SU-DHL-6 (cell line): ENCODE results near the gene PTPRN2.

Source experiments
- H2AFZ ChIP-seq: fragments of 200-600 bp; sonication (generic); 2 replicates; pipeline ENCODE4 v1.6.1; 2014; ENCODE audit warnings: low read depth, mild to moderate bottlenecking, moderate library complexity, mixed read lengths, antibody characterized with exemption, low read length; ENCODE audit not compliant: severe bottlenecking
- H3F3A ChIP-seq: fragments of 200-600 bp; shearing (Covaris generic); 2 replicates; pipeline ENCODE4 v1.6.0; 2016; ENCODE audit warnings: antibody characterized with exemption, mild to moderate bottlenecking; ENCODE audit not compliant: insufficient read depth
- H3K27ac ChIP-seq: fragments of 200-600 bp; sonication (generic); 2 replicates; pipeline ENCODE4 v1.5.1; 2016; ENCODE audit warnings: low read depth, mild to moderate bottlenecking, low read length, moderate library complexity, mixed read lengths
- H3K27me3 ChIP-seq: fragments of 200-600 bp; sonication (generic), shearing (Covaris generic); 2 replicates; pipeline ENCODE4 v1.6.0; 2014; ENCODE audit warnings: mild to moderate bottlenecking, low read length
- H3K36me3 ChIP-seq: fragments of 200-600 bp; sonication (generic); 2 replicates; pipeline ENCODE4 v1.6.1; 2014; ENCODE audit warnings: mild to moderate bottlenecking, low read length, mixed read lengths
- H3K4me2 ChIP-seq: fragments of 300-600, 200-600 bp; shearing (Covaris generic), sonication (generic); 2 replicates; pipeline ENCODE4 v1.6.0; 2014; ENCODE audit warnings: low read length, low read depth, mild to moderate bottlenecking; ENCODE audit not compliant: poor library complexity, severe bottlenecking
- H3K4me3 ChIP-seq: fragments of 200-600 bp; sonication (generic); 2 replicates; pipeline ENCODE4 v1.5.1; 2014; ENCODE audit warnings: antibody characterized with exemption, low read length, mild to moderate bottlenecking, mixed read lengths; ENCODE audit not compliant: insufficient read depth, poor library complexity, severe bottlenecking
- H3K79me2 ChIP-seq: fragments of 200-600 bp; sonication (generic); 2 replicates; pipeline ENCODE4 v1.6.1; 2014; ENCODE audit warnings: mild to moderate bottlenecking, low read length, moderate library complexity; ENCODE audit not compliant: insufficient read depth
- H3K9ac ChIP-seq: fragments of 200-600 bp; sonication (generic); 2 replicates; pipeline ENCODE4 v1.7.0; 2014; ENCODE audit warnings: mild to moderate bottlenecking, low read length
- H3K9me2 ChIP-seq: fragments of 200-600 bp; sonication (generic); replicated peaks from 2 replicates; pipeline ENCODE4 v1.6.1; 2014; ENCODE audit warnings: low read length; ENCODE audit not compliant: insufficient read depth
- H3K9me3 ChIP-seq: fragments of 200-600 bp; sonication (generic); 2 replicates; pipeline ENCODE4 v1.6.1; 2014; ENCODE audit warnings: low read length, mixed read lengths; ENCODE audit not compliant: insufficient read depth
- H4K20me1 ChIP-seq: fragments of 200-600 bp; sonication (generic); 2 replicates; pipeline ENCODE4 v1.6.1; 2014; ENCODE audit warnings: low read depth, mild to moderate bottlenecking, antibody characterized with exemption, low read length, moderate library complexity, mixed read lengths
- EZH2phosphoT487 ChIP-seq: fragments of 200-600 bp; sonication (generic), shearing (Covaris generic); conservative IDR thresholded peaks from 2 replicates; pipeline ENCODE4 v1.6.1; 2018; ENCODE audit warnings: mild to moderate bottlenecking, antibody characterized with exemption, low read length, moderate library complexity, mixed read lengths
- TF ChIP-seq, protein P1 (sequence below): fragments of 200-600 bp; sonication (generic); IDR thresholded peaks from one replicate; pipeline ENCODE4 v1.5.1; 2017; ENCODE audit warnings: antibody characterized with exemption, mild to moderate bottlenecking, low read length, moderate library complexity; ENCODE audit not compliant: insufficient read depth, poor library complexity, severe bottlenecking

PTPRN2 gene

DNA sequence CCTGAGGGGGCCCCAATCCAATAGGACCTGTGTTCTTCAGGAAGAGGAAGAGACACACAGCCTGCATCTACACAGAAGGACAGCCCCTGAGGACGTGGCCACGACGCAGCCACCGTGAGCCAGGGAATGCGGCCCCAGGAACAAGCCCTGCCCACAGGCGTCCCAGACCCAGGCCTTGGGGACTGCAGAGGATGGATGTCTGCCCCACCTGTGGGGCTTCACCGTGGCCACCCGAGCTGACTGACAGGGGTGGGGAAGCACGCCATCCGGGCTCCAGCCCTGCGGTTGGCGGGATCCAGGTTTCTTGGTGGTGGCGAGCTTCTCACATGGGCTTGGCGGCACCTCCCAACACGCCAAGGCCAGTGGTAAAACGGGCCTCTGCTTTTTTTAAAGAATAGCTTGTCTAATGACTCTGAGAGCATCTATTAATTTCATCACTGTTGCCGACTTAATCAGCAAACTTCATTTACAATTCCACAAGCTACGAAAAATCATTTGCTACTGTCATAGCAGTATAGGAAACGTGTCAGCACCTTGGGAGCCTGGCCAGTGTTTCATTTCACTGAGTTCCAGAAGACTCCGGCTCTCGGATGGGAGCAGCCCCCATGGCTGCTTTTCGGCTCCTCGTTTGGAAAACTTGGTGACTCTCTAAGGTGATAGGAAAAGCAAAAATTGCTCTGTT lies 584.0 kb downstream of the PTPRN2 start:
- Histone ChIP-seq H3K4me3 (no peak overlapping the region), H3K9me2 (no peaks in the 10 kb centered on the region), H3K79me2 (no peaks in the 10 kb centered on the region), H3K36me3 (no peaks in the 10 kb centered on the region), H2AFZ (no peak overlapping the region), H3K9me3 (no peaks in the 10 kb centered on the region), H4K20me1 (no peaks in the 10 kb centered on the region), H3K4me2 (no peak overlapping the region), H3F3A (no peaks in the 10 kb centered on the region), H3K27me3 (no peaks in the 10 kb centered on the region), H3K27ac (no peak overlapping the region), H3K9ac (no peak overlapping the region)
- TF ChIP-seq, protein P1, sequence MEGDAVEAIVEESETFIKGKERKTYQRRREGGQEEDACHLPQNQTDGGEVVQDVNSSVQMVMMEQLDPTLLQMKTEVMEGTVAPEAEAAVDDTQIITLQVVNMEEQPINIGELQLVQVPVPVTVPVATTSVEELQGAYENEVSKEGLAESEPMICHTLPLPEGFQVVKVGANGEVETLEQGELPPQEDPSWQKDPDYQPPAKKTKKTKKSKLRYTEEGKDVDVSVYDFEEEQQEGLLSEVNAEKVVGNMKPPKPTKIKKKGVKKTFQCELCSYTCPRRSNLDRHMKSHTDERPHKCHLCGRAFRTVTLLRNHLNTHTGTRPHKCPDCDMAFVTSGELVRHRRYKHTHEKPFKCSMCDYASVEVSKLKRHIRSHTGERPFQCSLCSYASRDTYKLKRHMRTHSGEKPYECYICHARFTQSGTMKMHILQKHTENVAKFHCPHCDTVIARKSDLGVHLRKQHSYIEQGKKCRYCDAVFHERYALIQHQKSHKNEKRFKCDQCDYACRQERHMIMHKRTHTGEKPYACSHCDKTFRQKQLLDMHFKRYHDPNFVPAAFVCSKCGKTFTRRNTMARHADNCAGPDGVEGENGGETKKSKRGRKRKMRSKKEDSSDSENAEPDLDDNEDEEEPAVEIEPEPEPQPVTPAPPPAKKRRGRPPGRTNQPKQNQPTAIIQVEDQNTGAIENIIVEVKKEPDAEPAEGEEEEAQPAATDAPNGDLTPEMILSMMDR = no peak
- TF ChIP-seq EZH2phosphoT487 = no peak

DNA sequence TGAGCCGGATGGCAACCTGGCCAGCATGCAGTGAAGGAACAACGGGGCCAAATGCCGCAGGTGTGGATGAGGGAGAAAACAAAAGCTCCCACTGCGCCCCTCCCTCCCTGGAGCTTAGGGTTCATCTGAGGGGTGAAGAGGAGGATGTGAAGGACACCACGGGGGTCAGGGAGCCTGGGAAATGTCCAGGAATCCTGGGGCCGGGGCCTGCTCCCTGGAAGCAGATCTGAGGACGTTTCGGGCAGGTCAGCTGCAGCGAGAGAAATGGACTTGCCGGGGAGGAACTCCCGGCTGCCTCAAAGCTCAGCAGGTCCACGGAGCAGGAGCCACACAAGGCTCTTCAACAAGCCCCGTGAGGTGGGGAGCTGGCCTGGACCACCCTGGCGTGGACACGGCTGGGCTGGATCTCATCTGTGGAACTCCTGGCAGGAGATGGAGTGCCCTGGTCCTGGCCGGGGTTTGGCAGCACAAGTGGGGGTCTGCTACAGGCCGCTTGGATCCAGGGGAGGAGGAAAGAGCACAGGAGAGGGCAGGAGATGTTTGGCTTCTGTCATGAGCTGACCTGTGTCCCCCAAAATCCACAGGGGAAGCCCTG lies 585.0 kb downstream of the PTPRN2 start:
- Histone ChIP-seq H4K20me1 (no peaks in the 10 kb centered on the region), H3K27ac (no peak overlapping the region), H3K9me3 (no peaks in the 10 kb centered on the region), H3K27me3 (no peaks in the 10 kb centered on the region), H3K4me2 (no peak overlapping the region), H3K36me3 (no peaks in the 10 kb centered on the region), H3K79me2 (no peaks in the 10 kb centered on the region), H3K4me3 (no peak overlapping the region), H2AFZ (no peak overlapping the region), H3K9ac (no peak overlapping the region), H3K9me2 (no peaks in the 10 kb centered on the region), H3F3A (no peaks in the 10 kb centered on the region)
- no peak for TF ChIP-seq EZH2phosphoT487
- TF ChIP-seq, protein P1 = no peak

DNA sequence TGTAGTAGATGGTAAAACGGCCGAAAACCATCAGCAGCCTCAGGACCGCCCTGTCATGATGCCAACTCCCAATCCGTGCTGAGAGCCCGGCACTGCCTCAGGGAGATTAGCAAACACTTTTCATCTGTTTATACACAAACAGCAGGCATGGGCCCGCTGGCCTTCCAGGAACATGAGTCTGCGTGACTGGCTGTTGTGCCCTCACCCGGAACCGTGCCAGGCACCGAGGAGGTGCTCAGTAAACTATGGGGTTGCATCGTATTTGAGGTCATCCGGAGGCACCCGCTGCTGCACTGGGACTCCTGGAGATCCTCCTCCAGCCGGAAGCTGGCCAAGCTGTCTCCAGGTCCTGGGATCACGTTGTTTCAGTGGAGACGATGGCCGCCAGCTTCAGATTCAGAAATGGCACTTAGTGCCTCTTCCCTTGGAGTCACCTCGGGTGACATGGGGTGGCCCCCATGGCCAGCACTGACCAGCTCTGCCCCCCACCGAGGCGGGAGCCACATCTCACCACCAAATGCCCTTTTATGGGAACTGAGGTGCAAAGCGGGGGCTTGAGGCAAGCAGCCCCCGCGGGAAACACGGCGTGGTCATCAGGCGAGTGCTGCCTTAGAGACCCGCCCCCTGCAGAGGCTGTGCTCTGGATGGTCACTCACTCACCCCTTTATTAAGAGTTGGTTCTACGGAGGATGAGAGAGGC lies 585.9 kb downstream of the PTPRN2 start:
- no peak overlapping the region for H3K9ac ChIP-seq
- H3K36me3 ChIP-seq = no peaks in the 10 kb centered on the region
- no peak overlapping the region for H2AFZ ChIP-seq
- no peak overlapping the region for H3K4me2 ChIP-seq
- no peaks in the 10 kb centered on the region for H4K20me1 ChIP-seq
- H3K27ac ChIP-seq = no peak overlapping the region
- no peaks in the 10 kb centered on the region for H3K79me2 ChIP-seq
- H3K4me3 ChIP-seq = no peak overlapping the region
- H3F3A ChIP-seq = no peaks in the 10 kb centered on the region
- no peaks in the 10 kb centered on the region for H3K27me3 ChIP-seq
- H3K9me2 ChIP-seq = no peaks in the 10 kb centered on the region
- no peaks in the 10 kb centered on the region for H3K9me3 ChIP-seq
- TF ChIP-seq, protein P1 = no peak
- no peak for TF ChIP-seq EZH2phosphoT487
